Stimulated activated CD4-positive, alpha-beta T cell treated with anti-CD3 and anti-CD28 coated beads, Interleukin-12 subunit alpha, Interleukin-12 subunit beta, amount 100 ng/mL, for 24 hours (primary cell): ENCODE results near the gene WARS2.
"Not testable (repeated sequence)": the region's sequence is repeated elsewhere in the genome, so short reads cannot be mapped to it uniquely, and the experiment has no call there.

ENCODE experiments used
- DNase-seq, 2 experiments: peaks; one replicate each; pipeline ENCODE4 v3.0.0-alpha.2; 2020; ENCODE audit warnings: low read depth in 2 of 2

Gene WARS2

GRCh38 chr1:119139403-119139802 lies 1.1 kb downstream of the WARS2 start:
- no peak for DNase-seq

GRCh38 chr1:119136401-119136800 lies 4.1 kb downstream of the WARS2 start:
- DNase-seq, result no peak

- DNase-seq, result no peak
Measured at GRCh38 chr1:119133987-119134386, 6.5 kb downstream of the WARS2 start.

- DNase-seq, result no peak
Measured at GRCh38 chr1:119132179-119132578, 8.3 kb downstream of the WARS2 start.

- DNase-seq, result no peak
Measured at GRCh38 chr1:119125874-119126273, 14.6 kb downstream of the WARS2 start.

- no peak for DNase-seq
Measured at GRCh38 chr1:119124764-119125163, 15.7 kb downstream of the WARS2 start.

- not testable (repeated sequence) for DNase-seq
Measured at GRCh38 chr1:119121872-119122271, 18.6 kb downstream of the WARS2 start.

- no peak for DNase-seq
Measured at GRCh38 chr1:119116725-119117124, 23.7 kb downstream of the WARS2 start.

GRCh38 chr1:119115736-119116135 lies 24.7 kb downstream of the WARS2 start:
- DNase-seq, result no peak

GRCh38 chr1:119115311-119115710 lies 25.1 kb downstream of the WARS2 start:
- no peak for DNase-seq

- no peak for DNase-seq
Measured at GRCh38 chr1:119114786-119115185, 25.7 kb downstream of the WARS2 start.

- no peak for DNase-seq
Measured at GRCh38 chr1:119112791-119113190, 27.7 kb downstream of the WARS2 start.

GRCh38 chr1:119112244-119112643 lies 28.2 kb downstream of the WARS2 start:
- DNase-seq, result no peak

- DNase-seq, result no peak
Measured at GRCh38 chr1:119108988-119109387, 31.5 kb downstream of the WARS2 start.

GRCh38 chr1:119103764-119104163 lies 36.7 kb downstream of the WARS2 start:
- no peak for DNase-seq

GRCh38 chr1:119102051-119102450 lies 38.4 kb downstream of the WARS2 start:
- DNase-seq, result no peak

GRCh38 chr1:119101563-119101962 lies 38.9 kb downstream of the WARS2 start:
- no peak for DNase-seq

GRCh38 chr1:119099775-119100174 lies 40.7 kb downstream of the WARS2 start:
- DNase-seq, result no peak

GRCh38 chr1:119097380-119097779 lies 43.1 kb downstream of the WARS2 start:
- DNase-seq, result no peak

GRCh38 chr1:119093721-119094120 lies 46.7 kb downstream of the WARS2 start:
- DNase-seq, result no peak

- DNase-seq, result no peak
Measured at GRCh38 chr1:119091618-119092017, 48.8 kb downstream of the WARS2 start.

GRCh38 chr1:119090250-119090649 lies 50.2 kb downstream of the WARS2 start:
- DNase-seq, result no peak

- no peak for DNase-seq
Measured at GRCh38 chr1:119086830-119087229, 53.6 kb downstream of the WARS2 start.

- DNase-seq, result no peak
Measured at GRCh38 chr1:119084798-119085197, 55.7 kb downstream of the WARS2 start.

- DNase-seq, result no peak
Measured at GRCh38 chr1:119083980-119084379, 56.5 kb downstream of the WARS2 start.
